ENCODE measurements around the gene THSD7A.

Gene THSD7A

DNA sequence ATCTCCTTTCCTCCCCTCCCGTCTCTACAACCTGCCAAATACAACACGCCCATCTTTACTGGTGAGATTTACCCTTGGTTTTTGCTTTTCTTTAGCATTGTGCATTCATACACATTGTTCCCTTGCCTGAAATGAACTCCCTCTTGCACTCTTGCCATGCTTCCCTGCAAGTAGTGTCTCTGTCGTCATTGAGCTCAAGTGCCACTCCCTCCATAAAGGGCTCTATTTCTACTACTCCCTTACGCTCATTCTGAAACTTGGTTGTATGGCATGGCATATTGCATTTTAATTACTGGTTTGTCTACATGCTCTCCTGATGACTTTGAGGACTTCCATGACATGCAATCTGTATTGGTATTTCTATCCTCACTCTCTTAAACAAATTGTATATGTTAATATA is 242.7 kb downstream of the THSD7A start:
- Histone ChIP-seq H3K4me3 (ENCODE audit: low read depth, low read length) (no peak overlapping the region), H3K9ac (ENCODE audit: low read depth, low read length) (no peak overlapping the region), H3K27ac (ENCODE audit: low read depth, low read length) (no peak overlapping the region), H3K4me1 (ENCODE audit: control insufficient read depth, insufficient read depth, low read length) (no peaks in the 10 kb centered on the region), H3K36me3 (ENCODE audit: control insufficient read depth, insufficient read depth, low read length) (no peaks in the 10 kb centered on the region), H3K9me3 (ENCODE audit: control insufficient read depth, insufficient read depth, low read length) (no peaks in the 10 kb centered on the region), H3K27me3 (ENCODE audit: control insufficient read depth, insufficient read depth, low read length) (no peaks in the 10 kb centered on the region)

GRCh38 chr7:11587814-11588213 is 244.2 kb downstream of the THSD7A start:
- H3K27me3 ChIP-seq (ENCODE audit: control insufficient read depth, insufficient read depth, low read length), result no peaks in the 10 kb centered on the region
- H3K27ac ChIP-seq (ENCODE audit: low read depth, low read length), result no peak overlapping the region
- H3K9ac ChIP-seq (ENCODE audit: low read depth, low read length), result no peak overlapping the region
- H3K36me3 ChIP-seq (ENCODE audit: control insufficient read depth, insufficient read depth, low read length), result no peaks in the 10 kb centered on the region
- no peaks in the 10 kb centered on the region for H3K9me3 ChIP-seq (ENCODE audit: control insufficient read depth, insufficient read depth, low read length)
- no peak overlapping the region for H3K4me3 ChIP-seq (ENCODE audit: low read depth, low read length)
- H3K4me1 ChIP-seq (ENCODE audit: control insufficient read depth, insufficient read depth, low read length), result no peaks in the 10 kb centered on the region

GRCh38 chr7:11587048-11587447 is 244.9 kb downstream of the THSD7A start:
- H3K4me1 ChIP-seq (ENCODE audit: control insufficient read depth, insufficient read depth, low read length), result no peaks in the 10 kb centered on the region
- H3K9me3 ChIP-seq (ENCODE audit: control insufficient read depth, insufficient read depth, low read length), result no peaks in the 10 kb centered on the region
- no peak overlapping the region for H3K4me3 ChIP-seq (ENCODE audit: low read depth, low read length)
- H3K9ac ChIP-seq (ENCODE audit: low read depth, low read length), result no peak overlapping the region
- H3K27me3 ChIP-seq (ENCODE audit: control insufficient read depth, insufficient read depth, low read length), result no peaks in the 10 kb centered on the region
- no peak overlapping the region for H3K27ac ChIP-seq (ENCODE audit: low read depth, low read length)
- H3K36me3 ChIP-seq (ENCODE audit: control insufficient read depth, insufficient read depth, low read length), result no peaks in the 10 kb centered on the region

DNA sequence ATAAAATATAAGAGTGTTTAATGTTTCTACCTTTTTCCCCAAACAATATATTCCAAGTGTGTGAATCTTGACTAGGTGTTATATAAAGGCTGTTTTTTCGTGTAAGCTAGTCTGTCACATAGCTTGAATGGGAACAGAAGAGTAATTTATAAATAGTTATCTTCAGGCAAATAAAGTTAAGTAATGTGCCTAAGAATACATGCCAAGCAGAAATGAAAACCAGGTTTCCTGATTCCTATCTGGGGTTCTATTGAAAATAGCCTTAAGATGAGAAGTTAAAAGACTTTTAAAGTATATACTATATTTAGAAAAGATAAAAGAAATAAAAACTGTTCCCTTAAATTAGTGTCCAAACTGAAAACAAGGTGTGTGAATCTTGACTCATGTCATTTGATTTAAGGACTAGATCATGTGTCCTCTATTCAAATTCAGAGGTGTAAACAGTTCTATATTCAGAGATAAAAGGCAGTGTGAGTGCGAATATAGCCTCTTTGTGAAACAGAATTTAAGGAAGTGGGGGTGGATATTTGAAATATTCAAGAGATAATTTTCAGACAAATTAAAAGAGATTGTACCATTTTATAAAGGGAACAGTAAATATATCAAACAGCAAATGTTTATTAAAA is 247.5 kb downstream of the THSD7A start:
- Histone ChIP-seq H3K9ac (ENCODE audit: low read depth, low read length) (no peak overlapping the region), H3K9me3 (ENCODE audit: control insufficient read depth, insufficient read depth, low read length) (no peaks in the 10 kb centered on the region), H3K27ac (ENCODE audit: low read depth, low read length) (no peak overlapping the region)

DNA sequence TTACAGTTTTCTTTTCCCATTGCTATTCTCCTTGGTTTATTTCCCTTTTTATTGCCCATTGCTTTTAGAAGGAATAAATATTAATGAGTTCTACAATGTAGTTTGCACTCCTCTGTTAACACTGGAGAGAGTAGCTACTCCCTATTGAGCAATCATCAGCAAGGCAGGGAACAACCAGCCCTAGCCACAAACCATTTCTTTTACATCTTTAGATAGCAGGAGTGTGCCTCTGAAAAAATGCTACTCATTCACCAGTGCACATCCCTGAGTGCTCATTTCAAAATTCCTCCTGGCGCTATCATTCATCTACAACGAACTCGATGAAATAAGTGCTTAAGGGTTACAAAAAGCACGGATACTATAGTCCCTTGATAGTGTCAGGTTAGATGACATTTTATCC is 252.9 kb downstream of the THSD7A start:
- Histone ChIP-seq H3K27me3 (ENCODE audit: control insufficient read depth, insufficient read depth, low read length) (no peaks in the 10 kb centered on the region), H3K9ac (ENCODE audit: low read depth, low read length) (no peak overlapping the region), H3K9me3 (ENCODE audit: control insufficient read depth, insufficient read depth, low read length) (no peaks in the 10 kb centered on the region), H3K4me1 (ENCODE audit: control insufficient read depth, insufficient read depth, low read length) (peaks cover 9% of the 10 kb centered on the region), H3K36me3 (ENCODE audit: control insufficient read depth, insufficient read depth, low read length) (no peaks in the 10 kb centered on the region), H3K27ac (ENCODE audit: low read depth, low read length) (no peak overlapping the region), H3K4me3 (ENCODE audit: low read depth, low read length) (no peak overlapping the region)

More for the DNA sequence above, 247.5 kb downstream of the THSD7A start:
- H3K4me3 ChIP-seq (ENCODE audit: low read depth, low read length), result no peak overlapping the region
- no peaks in the 10 kb centered on the region for H3K27me3 ChIP-seq (ENCODE audit: control insufficient read depth, insufficient read depth, low read length)
- H3K4me1 ChIP-seq (ENCODE audit: control insufficient read depth, insufficient read depth, low read length), result no peaks in the 10 kb centered on the region
- H3K36me3 ChIP-seq (ENCODE audit: control insufficient read depth, insufficient read depth, low read length), result no peaks in the 10 kb centered on the region

- peaks cover 9% of the 10 kb centered on the region for H3K4me1 ChIP-seq (ENCODE audit: control insufficient read depth, insufficient read depth, low read length)
- H3K36me3 ChIP-seq (ENCODE audit: control insufficient read depth, insufficient read depth, low read length), result no peaks in the 10 kb centered on the region
- no peak overlapping the region for H3K9ac ChIP-seq (ENCODE audit: low read depth, low read length)
- H3K27me3 ChIP-seq (ENCODE audit: control insufficient read depth, insufficient read depth, low read length), result no peaks in the 10 kb centered on the region
- H3K4me3 ChIP-seq (ENCODE audit: low read depth, low read length), result no peak overlapping the region
- no peak overlapping the region for H3K27ac ChIP-seq (ENCODE audit: low read depth, low read length)
- H3K9me3 ChIP-seq (ENCODE audit: control insufficient read depth, insufficient read depth, low read length), result no peaks in the 10 kb centered on the region
Observed at GRCh38 chr7:11576310-11576709, 255.7 kb downstream of the THSD7A start.

DNA sequence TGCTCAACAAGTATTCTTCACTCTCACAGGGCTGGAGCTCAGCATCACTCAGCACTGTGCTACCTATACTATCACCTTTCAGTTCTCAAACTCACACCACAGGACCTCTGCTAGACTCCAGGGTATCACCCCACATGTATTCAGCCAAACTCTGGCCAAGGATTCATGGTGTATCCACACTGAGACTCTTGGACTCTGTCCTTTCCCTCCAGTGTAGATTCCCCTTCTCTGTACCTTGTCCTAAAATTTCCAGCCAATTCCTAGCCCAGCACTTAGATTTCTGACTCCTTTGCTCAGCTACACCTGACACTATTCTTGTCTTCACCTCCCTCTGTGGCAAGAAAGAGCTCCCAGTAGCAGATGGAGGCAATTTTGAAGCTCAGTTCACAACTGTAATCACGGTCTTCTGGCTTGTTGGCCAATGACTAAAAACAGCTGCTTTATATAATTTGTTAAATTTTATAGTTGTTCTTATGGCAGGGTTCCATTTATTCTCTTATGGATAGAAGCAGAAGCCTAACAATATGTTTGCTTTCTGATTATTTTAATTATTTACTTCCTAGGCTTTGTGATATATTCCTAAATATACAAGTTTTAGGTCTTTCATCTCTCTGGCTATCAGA is 258.8 kb downstream of the THSD7A start:
- no peaks in the 10 kb centered on the region for H3K36me3 ChIP-seq (ENCODE audit: control insufficient read depth, insufficient read depth, low read length)
- peaks cover 9% of the 10 kb centered on the region for H3K4me1 ChIP-seq (ENCODE audit: control insufficient read depth, insufficient read depth, low read length)
- no peaks in the 10 kb centered on the region for H3K27me3 ChIP-seq (ENCODE audit: control insufficient read depth, insufficient read depth, low read length)
- no peaks in the 10 kb centered on the region for H3K9me3 ChIP-seq (ENCODE audit: control insufficient read depth, insufficient read depth, low read length)
- H3K27ac ChIP-seq (ENCODE audit: low read depth, low read length), result no peak overlapping the region
- H3K4me3 ChIP-seq (ENCODE audit: low read depth, low read length), result no peak overlapping the region
- H3K9ac ChIP-seq (ENCODE audit: low read depth, low read length), result no peak overlapping the region

- Histone ChIP-seq H3K4me3 (ENCODE audit: low read depth, low read length) (no peak overlapping the region), H3K27me3 (ENCODE audit: control insufficient read depth, insufficient read depth, low read length) (no peaks in the 10 kb centered on the region), H3K9me3 (ENCODE audit: control insufficient read depth, insufficient read depth, low read length) (no peaks in the 10 kb centered on the region), H3K27ac (ENCODE audit: low read depth, low read length) (no peak overlapping the region), H3K9ac (ENCODE audit: low read depth, low read length) (no peak overlapping the region), H3K4me1 (ENCODE audit: control insufficient read depth, insufficient read depth, low read length) (no peaks in the 10 kb centered on the region), H3K36me3 (ENCODE audit: control insufficient read depth, insufficient read depth, low read length) (no peaks in the 10 kb centered on the region)
Observed at GRCh38 chr7:11570922-11571550, 261.0 kb downstream of the THSD7A start.

GRCh38 chr7:11570205-11570604 is 261.8 kb downstream of the THSD7A start:
- Histone ChIP-seq H3K9me3 (ENCODE audit: control insufficient read depth, insufficient read depth, low read length) (no peaks in the 10 kb centered on the region), H3K27ac (ENCODE audit: low read depth, low read length) (no peak overlapping the region), H3K9ac (ENCODE audit: low read depth, low read length) (no peak overlapping the region), H3K4me1 (ENCODE audit: control insufficient read depth, insufficient read depth, low read length) (no peaks in the 10 kb centered on the region), H3K27me3 (ENCODE audit: control insufficient read depth, insufficient read depth, low read length) (no peaks in the 10 kb centered on the region), H3K36me3 (ENCODE audit: control insufficient read depth, insufficient read depth, low read length) (no peaks in the 10 kb centered on the region), H3K4me3 (ENCODE audit: low read depth, low read length) (no peak overlapping the region)

- no peaks in the 10 kb centered on the region for H3K36me3 ChIP-seq (ENCODE audit: control insufficient read depth, insufficient read depth, low read length)
- H3K27ac ChIP-seq (ENCODE audit: low read depth, low read length), result no peak overlapping the region
- H3K4me3 ChIP-seq (ENCODE audit: low read depth, low read length), result no peak overlapping the region
- no peaks in the 10 kb centered on the region for H3K4me1 ChIP-seq (ENCODE audit: control insufficient read depth, insufficient read depth, low read length)
- H3K9me3 ChIP-seq (ENCODE audit: control insufficient read depth, insufficient read depth, low read length), result no peaks in the 10 kb centered on the region
- no peak overlapping the region for H3K9ac ChIP-seq (ENCODE audit: low read depth, low read length)
- H3K27me3 ChIP-seq (ENCODE audit: control insufficient read depth, insufficient read depth, low read length), result no peaks in the 10 kb centered on the region
Observed at GRCh38 chr7:11567571-11567970, 264.4 kb downstream of the THSD7A start.

DNA sequence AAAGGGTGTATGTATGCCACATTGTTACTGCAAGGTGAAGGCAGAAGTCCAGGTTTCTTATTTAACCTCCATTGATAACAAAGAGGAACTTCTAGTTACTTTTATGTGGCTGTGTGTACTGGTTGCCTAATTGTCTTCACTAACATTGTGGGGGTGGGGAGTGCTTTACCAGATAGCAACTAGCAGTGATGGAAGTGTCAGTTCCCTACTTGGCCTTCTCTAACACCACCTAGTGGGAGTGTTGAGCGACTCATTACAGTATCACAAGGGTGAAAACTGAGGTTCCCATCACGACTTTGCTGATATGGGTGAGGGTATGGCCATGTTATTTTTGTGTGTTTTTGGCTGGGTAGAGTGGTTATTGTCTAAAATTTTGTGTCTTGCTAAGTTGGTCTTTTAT is 274.4 kb downstream of the THSD7A start:
- Histone ChIP-seq H3K4me1 (ENCODE audit: control insufficient read depth, insufficient read depth, low read length) (peaks cover 6% of the 10 kb centered on the region; the same call in 1 of the 2 replicates), H3K4me3 (ENCODE audit: low read depth, low read length) (no peak overlapping the region), H3K9ac (ENCODE audit: low read depth, low read length) (no peak overlapping the region), H3K9me3 (ENCODE audit: control insufficient read depth, insufficient read depth, low read length) (no peaks in the 10 kb centered on the region), H3K27me3 (ENCODE audit: control insufficient read depth, insufficient read depth, low read length) (no peaks in the 10 kb centered on the region), H3K27ac (ENCODE audit: low read depth, low read length) (no peak overlapping the region), H3K36me3 (ENCODE audit: control insufficient read depth, insufficient read depth, low read length) (no peaks in the 10 kb centered on the region)

All from HUES48 (cell line).